HFFc6 (cell line): ENCODE measurements around the gene PIGK. TPM values are rescaled to one million over a fixed set of nuclear protein-coding genes. Genes with fewer than 3 reads are reported as not detected.

Experiments
- DNase-seq: peaks from one replicate; pipeline ENCODE4 v3.0.0-alpha.2; 2018
- H3K27ac Mint-ChIP-seq: 2 replicates; pipeline ENCODE4 v1.8.0; 2020; ENCODE audit warnings: mild to moderate bottlenecking, mixed read lengths
- H3K27me3 Mint-ChIP-seq: 2 replicates; pipeline ENCODE4 v1.8.0; 2021; ENCODE audit warnings: mild to moderate bottlenecking, moderate library complexity, mixed read lengths; ENCODE audit not compliant: insufficient read depth
- H3K36me3 Mint-ChIP-seq: 2 replicates; pipeline ENCODE4 v1.8.0; 2021; ENCODE audit warnings: low read depth, mixed read lengths
- H3K4me1 Mint-ChIP-seq: 2 replicates; pipeline ENCODE4 v1.8.0; 2020; ENCODE audit warnings: low read depth, mixed read lengths
- H3K4me3 Mint-ChIP-seq: 2 replicates; pipeline ENCODE4 v1.8.0; 2020; ENCODE audit warnings: mild to moderate bottlenecking, moderate library complexity, mixed read lengths
- H3K9me3 Mint-ChIP-seq: 2 replicates; pipeline ENCODE4 v1.8.0; 2020; ENCODE audit warnings: mild to moderate bottlenecking, mixed read lengths
- total RNA-seq, 6 experiments: library from RNA; stranded (reverse); fragmentation: NEBNext Ultra II Directional; extraction: Animal tissue kit (Norgen Biotek cat#: 25700); gene quantifications; 2 replicates in 1 of 6; 3 replicates in 5 of 6; pipeline ENCODE4 v1.2.3, GENCODE V29; 2021
- TF ChIP-seq, protein P1 (sequence below): fragments of 200-600 bp; sonication (generic); IDR thresholded peaks from 2 replicates; pipeline ENCODE4 v1.5.0; 2021; ENCODE audit warnings: antibody characterized with exemption, mild to moderate bottlenecking

PIGK gene
- total RNA-seq, 6 experiments from 2014 or later = 55.4 to 77.9 (median 65.5) TPM

DNA sequence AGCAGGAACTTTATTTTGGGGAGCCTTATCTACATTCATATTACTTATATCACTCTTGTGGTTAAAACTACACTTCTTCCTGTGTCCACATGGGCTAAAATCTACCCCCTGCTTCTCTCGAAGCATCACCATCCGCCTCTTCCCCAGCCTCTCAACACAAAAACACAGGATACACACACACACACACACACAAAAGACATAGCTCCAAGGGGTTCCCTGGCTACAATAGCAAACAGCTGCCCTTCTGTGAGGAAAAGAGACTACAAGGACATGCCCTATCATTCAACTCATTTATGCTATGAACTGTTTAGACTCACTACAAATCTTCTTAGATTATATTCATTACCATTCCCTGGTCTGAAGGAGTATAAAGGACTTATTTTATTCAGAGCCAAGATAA lies 155.0 kb downstream of the PIGK start:
- no peak overlapping the region for H3K4me3 Mint-ChIP-seq

GRCh38 chr1:77063118-77063517 lies 156.1 kb downstream of the PIGK start:
- TF ChIP-seq, protein P1, sequence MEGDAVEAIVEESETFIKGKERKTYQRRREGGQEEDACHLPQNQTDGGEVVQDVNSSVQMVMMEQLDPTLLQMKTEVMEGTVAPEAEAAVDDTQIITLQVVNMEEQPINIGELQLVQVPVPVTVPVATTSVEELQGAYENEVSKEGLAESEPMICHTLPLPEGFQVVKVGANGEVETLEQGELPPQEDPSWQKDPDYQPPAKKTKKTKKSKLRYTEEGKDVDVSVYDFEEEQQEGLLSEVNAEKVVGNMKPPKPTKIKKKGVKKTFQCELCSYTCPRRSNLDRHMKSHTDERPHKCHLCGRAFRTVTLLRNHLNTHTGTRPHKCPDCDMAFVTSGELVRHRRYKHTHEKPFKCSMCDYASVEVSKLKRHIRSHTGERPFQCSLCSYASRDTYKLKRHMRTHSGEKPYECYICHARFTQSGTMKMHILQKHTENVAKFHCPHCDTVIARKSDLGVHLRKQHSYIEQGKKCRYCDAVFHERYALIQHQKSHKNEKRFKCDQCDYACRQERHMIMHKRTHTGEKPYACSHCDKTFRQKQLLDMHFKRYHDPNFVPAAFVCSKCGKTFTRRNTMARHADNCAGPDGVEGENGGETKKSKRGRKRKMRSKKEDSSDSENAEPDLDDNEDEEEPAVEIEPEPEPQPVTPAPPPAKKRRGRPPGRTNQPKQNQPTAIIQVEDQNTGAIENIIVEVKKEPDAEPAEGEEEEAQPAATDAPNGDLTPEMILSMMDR = no peak
- no peak overlapping the region for H3K4me3 Mint-ChIP-seq
- no peaks in the 10 kb centered on the region for H3K36me3 Mint-ChIP-seq
- no peaks in the 10 kb centered on the region for H3K9me3 Mint-ChIP-seq
- H3K27me3 Mint-ChIP-seq = no peaks in the 10 kb centered on the region; the same call in none of the 2 replicates
- DNase-seq = no peak
- H3K27ac Mint-ChIP-seq = no peak overlapping the region
- H3K4me1 Mint-ChIP-seq = no peaks in the 10 kb centered on the region

More for the DNA sequence above, 155.0 kb downstream of the PIGK start:
- H3K4me1 Mint-ChIP-seq = no peaks in the 10 kb centered on the region
- no peaks in the 10 kb centered on the region for H3K9me3 Mint-ChIP-seq
- no peak for DNase-seq
- H3K27me3 Mint-ChIP-seq = no peaks in the 10 kb centered on the region; the same call in none of the 2 replicates
- no peaks in the 10 kb centered on the region for H3K36me3 Mint-ChIP-seq
- TF ChIP-seq, protein P1 = no peak
- no peak overlapping the region for H3K27ac Mint-ChIP-seq

DNA sequence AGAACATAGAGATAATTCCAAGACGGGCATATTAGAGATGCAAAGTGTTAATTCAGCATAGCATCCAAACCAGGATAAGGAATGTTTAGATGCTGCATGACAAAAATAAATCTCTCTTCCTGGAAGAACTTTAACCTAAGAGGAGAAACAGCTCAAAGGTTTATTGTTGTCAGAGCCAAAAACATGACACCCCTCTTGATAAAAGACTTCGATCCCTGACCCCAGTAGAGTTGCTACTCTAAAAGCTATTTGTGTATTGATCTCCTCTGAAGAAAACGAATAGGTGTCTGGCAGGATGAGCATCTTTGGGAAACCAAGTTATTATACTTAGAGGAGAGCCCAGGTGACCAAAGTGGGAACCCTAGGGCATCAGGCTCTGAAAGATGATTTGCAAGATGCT lies 158.1 kb downstream of the PIGK start:
- Mint-ChIP-seq H3K27me3 (peaks cover 2% of the 10 kb centered on the region), H3K4me3 (no peak overlapping the region), H3K36me3 (no peaks in the 10 kb centered on the region), H3K27ac (no peak overlapping the region), H3K4me1 (no peaks in the 10 kb centered on the region), H3K9me3 (no peaks in the 10 kb centered on the region)
- DNase-seq = no peak
- TF ChIP-seq, protein P1 = no peak

GRCh38 chr1:77060000-77060399 lies 159.2 kb downstream of the PIGK start:
- no peaks in the 10 kb centered on the region for H3K4me1 Mint-ChIP-seq
- TF ChIP-seq, protein P1 = no peak
- H3K9me3 Mint-ChIP-seq = no peaks in the 10 kb centered on the region
- peaks cover 2% of the 10 kb centered on the region for H3K27me3 Mint-ChIP-seq
- H3K36me3 Mint-ChIP-seq = no peaks in the 10 kb centered on the region
- H3K4me3 Mint-ChIP-seq = no peak overlapping the region
- no peak for DNase-seq
- H3K27ac Mint-ChIP-seq = no peak overlapping the region

GRCh38 chr1:77057994-77058585 lies 161.1 kb downstream of the PIGK start:
- Mint-ChIP-seq H3K27ac (no peak overlapping the region), H3K4me1 (peaks cover 8% of the 10 kb centered on the region), H3K27me3 (peaks cover 5% of the 10 kb centered on the region), H3K4me3 (no peak overlapping the region), H3K36me3 (no peaks in the 10 kb centered on the region), H3K9me3 (no peaks in the 10 kb centered on the region)
- TF ChIP-seq, protein P1 = no peak
- no peak for DNase-seq
